Measurements from ENCODE around the gene CREBL2.

Gene CREBL2, protein sequence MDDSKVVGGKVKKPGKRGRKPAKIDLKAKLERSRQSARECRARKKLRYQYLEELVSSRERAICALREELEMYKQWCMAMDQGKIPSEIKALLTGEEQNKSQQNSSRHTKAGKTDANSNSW

GRCh38 chr12:12611512-12612306 is at the start of gene CREBL2:
Gene CREBL2 (plus strand): TSS chr12:12611876. CDS start chr12:12612173, 297 bp downstream.
- no peak for TF ChIP-seq CTCF (IDR thresholded peaks at IDR 0.05; ENCODE audit: insufficient read depth, low read length, poor library complexity, severe bottlenecking)
- no peak for TF ChIP-seq EZH2phosphoT487 (conservative IDR thresholded peaks at IDR 0.05; ENCODE audit: low read length)
- H3K4me2 ChIP-seq (ENCODE audit: low read depth, low read length, poor library complexity, severe bottlenecking) = peak within 1 kb of the TSS; percentile 92
- H3K4me3 ChIP-seq (ENCODE audit: insufficient read depth, low read length, poor library complexity, severe bottlenecking) = peak within 1 kb of the TSS; percentile 68
- no peaks in the 10 kb centered on the region for H3K27me3 ChIP-seq (ENCODE audit: low read length)
- no peaks in the 10 kb centered on the region for H4K20me1 ChIP-seq (ENCODE audit: low read depth, low read length)
- H3K79me2 ChIP-seq (ENCODE audit: insufficient read depth, low read length) = no peaks in the 10 kb centered on the region
- peak within 1 kb of the TSS; percentile 99 for H2AFZ ChIP-seq (ENCODE audit: low read depth, low read length, severe bottlenecking)
- peak within 1 kb of the TSS; percentile 76 for H3K27ac ChIP-seq (ENCODE audit: low read depth, low read length)
- peak within 1 kb of the TSS; percentile 72 for H3K9ac ChIP-seq (ENCODE audit: low read length)
- H3K9me2 ChIP-seq (replicated peaks; ENCODE audit: insufficient read depth, low read length) = no peaks in the 10 kb centered on the region
- no peaks in the 10 kb centered on the region for H3K9me3 ChIP-seq (ENCODE audit: insufficient read depth, low read length)
- no peaks in the 10 kb centered on the region for H3F3A ChIP-seq (ENCODE audit: insufficient read depth)
- H3K36me3 ChIP-seq (ENCODE audit: low read length) = no peaks in the 10 kb centered on the region

DNA sequence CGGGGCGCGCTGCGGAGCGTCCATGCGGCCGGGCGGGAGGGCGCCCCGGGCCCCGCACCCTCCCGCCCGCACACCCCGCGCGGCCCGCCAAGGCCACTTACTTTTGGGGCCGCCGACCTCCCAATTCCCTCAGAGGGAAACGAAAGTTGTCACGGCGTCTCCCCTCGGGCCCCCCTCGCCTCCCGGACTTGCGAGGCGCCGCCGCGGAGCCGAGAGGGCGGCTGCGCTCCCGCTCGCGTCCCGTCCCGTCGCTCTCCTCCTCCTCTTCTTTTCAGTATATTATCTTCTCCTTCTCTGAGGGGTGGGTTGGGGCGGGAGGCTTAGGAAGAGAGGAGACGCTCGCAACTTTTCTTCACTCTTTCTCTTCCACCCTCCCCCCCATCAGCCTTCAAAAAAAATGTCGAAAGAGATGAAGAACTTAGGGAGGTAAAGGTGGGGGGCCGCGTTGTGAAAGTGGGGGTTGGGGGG is 49.6 kb upstream of the CREBL2 start:
- H4K20me1 ChIP-seq (ENCODE audit: low read depth, low read length) = no peaks in the 10 kb centered on the region
- H3K27ac ChIP-seq (ENCODE audit: low read depth, low read length) = no peak overlapping the region
- peaks cover 11% of the 10 kb centered on the region for H3F3A ChIP-seq (ENCODE audit: insufficient read depth)
- TF ChIP-seq CTCF (IDR thresholded peaks at IDR 0.05; ENCODE audit: insufficient read depth, low read length, poor library complexity, severe bottlenecking) = no peak
- TF ChIP-seq EZH2phosphoT487 (conservative IDR thresholded peaks at IDR 0.05; ENCODE audit: low read length) = no peak
- H3K9me3 ChIP-seq (ENCODE audit: insufficient read depth, low read length) = no peaks in the 10 kb centered on the region
- H3K4me3 ChIP-seq (ENCODE audit: insufficient read depth, low read length, poor library complexity, severe bottlenecking) = peak overlapping the region; percentile 51
- peak overlapping the region; percentile 55 for H3K4me2 ChIP-seq (ENCODE audit: low read depth, low read length, poor library complexity, severe bottlenecking)
- H3K9ac ChIP-seq (ENCODE audit: low read length) = peak overlapping the region; percentile 42
- no peaks in the 10 kb centered on the region for H3K27me3 ChIP-seq (ENCODE audit: low read length)
- no peak overlapping the region for H2AFZ ChIP-seq (ENCODE audit: low read depth, low read length, severe bottlenecking)
- no peaks in the 10 kb centered on the region for H3K36me3 ChIP-seq (ENCODE audit: low read length)
- H3K9me2 ChIP-seq (replicated peaks; ENCODE audit: insufficient read depth, low read length) = no peaks in the 10 kb centered on the region
- H3K79me2 ChIP-seq (ENCODE audit: insufficient read depth, low read length) = no peaks in the 10 kb centered on the region

GRCh38 chr12:12562585-12563261 is 49.0 kb upstream of the CREBL2 start, which contains the start of gene DUSP16:
Gene DUSP16 (minus strand): TSS chr12:12562863. CDS start chr12:12521098, 41,765 bp downstream.
- Histone ChIP-seq H4K20me1 (ENCODE audit: low read depth, low read length) (no peaks in the 10 kb centered on the region), H3K79me2 (ENCODE audit: insufficient read depth, low read length) (no peaks in the 10 kb centered on the region), H3F3A (ENCODE audit: insufficient read depth) (peaks cover 11% of the 10 kb centered on the region), H3K36me3 (ENCODE audit: low read length) (no peaks in the 10 kb centered on the region), H2AFZ (ENCODE audit: low read depth, low read length, severe bottlenecking) (no peak within 1 kb of the TSS), H3K4me3 (ENCODE audit: insufficient read depth, low read length, poor library complexity, severe bottlenecking) (peak within 1 kb of the TSS; percentile 51), H3K4me2 (ENCODE audit: low read depth, low read length, poor library complexity, severe bottlenecking) (peak within 1 kb of the TSS; percentile 55), H3K9me2 (replicated peaks; ENCODE audit: insufficient read depth, low read length) (no peaks in the 10 kb centered on the region), H3K9ac (ENCODE audit: low read length) (peak within 1 kb of the TSS; percentile 42), H3K27me3 (ENCODE audit: low read length) (no peaks in the 10 kb centered on the region), H3K9me3 (ENCODE audit: insufficient read depth, low read length) (no peaks in the 10 kb centered on the region), H3K27ac (ENCODE audit: low read depth, low read length) (no peak within 1 kb of the TSS; the same call in 1 of the 2 replicates)
- TF ChIP-seq CTCF (IDR thresholded peaks at IDR 0.05; ENCODE audit: insufficient read depth, low read length, poor library complexity, severe bottlenecking) (no peak), EZH2phosphoT487 (conservative IDR thresholded peaks at IDR 0.05; ENCODE audit: low read length) (no peak)

Measured in SU-DHL-6 (cell line).